GM21367 (cell line): ENCODE measurements around the gene SLX4.

ENCODE experiments used
- ATAC-seq: cut with Tn5 transposase; IDR thresholded peaks from one replicate; pipeline ENCODE4 v1.9.1; 2021; ENCODE audit not compliant: unreplicated experiment

Gene SLX4

DNA sequence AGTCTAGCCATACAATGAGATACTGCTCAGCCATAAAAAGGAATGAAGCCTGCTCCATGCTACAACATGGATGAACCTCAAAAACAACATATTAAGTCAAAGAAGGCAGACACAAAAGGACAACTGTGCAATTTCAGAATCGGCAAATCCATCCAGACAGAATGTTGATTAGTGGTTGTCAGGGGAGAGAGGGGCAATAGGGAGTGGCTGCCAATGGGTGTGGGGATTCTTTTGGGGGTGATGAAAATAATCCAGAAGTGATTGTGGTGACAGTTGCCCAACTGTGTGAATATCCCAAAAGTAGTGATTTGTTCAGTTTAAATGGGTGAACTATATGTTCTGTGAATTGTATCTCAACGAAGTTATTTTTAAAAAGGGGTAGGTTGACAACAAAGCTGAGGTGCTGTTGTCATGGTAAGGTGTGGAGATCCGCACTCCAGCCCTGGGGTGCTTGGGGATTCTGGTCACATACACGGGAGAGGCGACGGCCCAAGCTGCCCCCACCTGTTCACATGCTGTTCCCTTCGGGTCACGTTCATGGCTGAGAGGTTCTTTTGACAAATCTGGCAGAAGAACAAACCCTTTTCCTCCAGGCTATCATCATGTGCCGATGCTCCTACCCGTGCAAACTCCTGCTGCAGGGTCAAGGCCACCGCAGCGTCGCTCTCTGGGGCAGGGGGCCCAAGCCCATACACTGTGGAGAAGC is 9.6 kb downstream of the SLX4 start:
- no peak for ATAC-seq

DNA sequence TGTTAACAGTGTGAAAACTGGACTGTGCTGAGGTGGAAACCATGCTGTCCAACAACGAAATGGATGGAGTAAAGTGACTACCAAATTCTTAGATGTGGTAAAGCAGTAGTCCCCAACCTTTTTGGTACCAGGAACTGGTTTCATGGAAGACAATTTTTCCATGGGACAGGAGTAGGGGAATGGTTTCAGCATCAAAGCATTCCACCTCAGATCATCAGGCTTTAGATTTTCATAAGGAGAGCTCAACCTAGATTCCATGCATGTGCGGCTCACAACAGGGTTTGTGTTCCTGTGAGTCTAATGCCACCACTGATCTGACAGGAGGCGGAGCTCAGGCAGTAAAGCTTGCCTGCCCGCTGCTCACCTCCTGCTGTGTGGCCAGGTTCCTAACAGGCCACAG is 11.5 kb downstream of the SLX4 start:
- no peak for ATAC-seq

DNA sequence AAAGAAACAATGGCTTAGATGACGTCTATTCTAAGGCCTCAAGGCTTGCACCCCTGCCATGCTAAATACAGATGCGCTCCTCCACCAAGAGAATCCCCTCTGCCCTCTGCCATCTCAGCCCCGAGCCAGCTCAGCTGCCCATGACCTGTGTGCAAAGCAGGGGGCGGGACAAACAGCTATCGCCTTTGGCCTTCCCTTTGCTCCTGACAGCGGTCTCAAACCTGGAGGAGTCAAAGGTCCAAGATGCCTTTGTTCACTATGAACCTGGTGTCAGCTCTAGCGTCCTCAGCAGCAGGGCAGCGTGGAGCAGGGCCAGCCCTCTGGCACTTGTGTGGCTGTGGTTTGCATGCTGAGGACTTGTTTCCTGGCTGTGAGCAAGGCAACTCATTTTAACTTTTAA is 12.3 kb downstream of the SLX4 start:
- no peak for ATAC-seq

GRCh38 chr16:3598236-3598635 is 13.2 kb downstream of the SLX4 start:
- ATAC-seq = no peak

DNA sequence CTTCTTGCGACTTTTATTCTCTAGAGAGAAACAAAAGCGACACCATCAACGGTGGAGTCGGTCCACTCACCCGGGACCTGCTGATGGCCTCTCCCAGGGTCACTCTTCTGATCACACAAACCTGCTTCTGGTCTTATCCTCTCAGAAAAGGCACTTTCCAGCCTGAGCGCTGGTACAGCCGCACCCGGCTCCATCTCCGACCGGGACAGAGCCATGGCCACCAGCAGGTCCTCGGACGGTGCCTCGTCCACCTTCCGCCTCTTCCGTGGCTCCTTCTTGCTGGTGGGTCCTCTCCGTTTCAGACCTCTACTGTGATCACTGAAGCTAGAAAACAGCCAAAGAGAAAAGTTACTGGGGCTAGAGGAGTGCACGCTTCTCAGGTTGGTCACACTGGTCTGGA is 13.7 kb downstream of the SLX4 start:
- ATAC-seq = no peak

DNA sequence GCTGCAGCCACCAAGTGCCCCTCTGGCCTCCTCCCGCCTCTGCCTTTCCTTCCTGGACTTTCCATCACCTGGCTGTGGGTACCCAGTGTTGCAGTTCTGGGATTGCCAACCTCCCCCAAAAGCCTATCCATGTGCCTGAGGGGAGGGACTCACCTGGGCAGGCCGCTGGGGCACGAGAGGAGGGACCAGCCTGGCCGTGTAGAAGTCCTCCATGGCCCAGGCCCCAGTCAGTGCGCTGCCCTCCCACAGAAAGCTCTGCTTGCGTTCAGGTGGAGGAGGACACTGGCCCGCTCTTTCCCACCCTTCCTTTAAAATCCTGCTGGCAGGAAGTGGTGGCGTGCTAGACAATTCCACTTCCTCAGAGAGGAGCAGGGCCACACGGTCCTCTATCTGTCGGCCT is 14.2 kb downstream of the SLX4 start:
- ATAC-seq = no peak

DNA sequence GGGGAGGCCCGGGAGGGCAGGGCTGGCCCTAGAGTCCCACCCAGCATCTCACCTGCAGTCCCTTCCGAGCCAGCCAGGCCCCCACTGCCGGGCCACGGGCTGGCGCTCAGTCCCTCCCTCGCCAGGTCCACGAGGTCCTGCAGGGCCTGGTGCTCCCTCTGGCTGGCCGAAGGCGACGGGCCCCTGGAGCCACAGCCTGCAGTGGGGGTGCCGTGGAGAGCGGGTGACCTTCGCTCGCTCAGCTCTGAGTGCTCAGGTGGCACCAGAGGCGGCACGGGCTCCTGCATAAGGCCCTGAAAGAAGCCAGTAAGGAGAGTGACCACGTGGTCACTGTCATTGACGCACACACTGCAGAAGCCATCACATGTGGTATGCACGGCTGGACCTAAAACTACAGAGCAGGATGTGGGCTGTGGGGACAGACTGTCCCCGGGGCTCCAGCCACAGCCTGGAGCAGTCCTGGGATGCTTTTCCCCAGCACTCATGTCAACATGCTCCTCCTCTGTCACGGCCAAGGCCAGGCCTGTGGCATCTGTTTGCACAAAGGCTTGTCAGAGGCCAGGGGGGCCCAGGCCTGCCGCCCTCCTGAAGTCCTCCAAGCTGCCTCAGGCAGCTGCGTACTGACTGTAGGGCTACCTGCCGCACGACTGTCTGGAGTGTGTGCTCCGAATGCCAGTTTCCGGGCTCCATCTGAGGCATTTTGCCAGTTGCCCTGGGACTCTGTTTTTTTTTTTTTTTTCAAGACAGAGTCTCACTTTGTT is 15.1 kb downstream of the SLX4 start:
- ATAC-seq = no peak

- no peak for ATAC-seq
Observed at GRCh38 chr16:3595521-3596021, 15.8 kb downstream of the SLX4 start.

DNA sequence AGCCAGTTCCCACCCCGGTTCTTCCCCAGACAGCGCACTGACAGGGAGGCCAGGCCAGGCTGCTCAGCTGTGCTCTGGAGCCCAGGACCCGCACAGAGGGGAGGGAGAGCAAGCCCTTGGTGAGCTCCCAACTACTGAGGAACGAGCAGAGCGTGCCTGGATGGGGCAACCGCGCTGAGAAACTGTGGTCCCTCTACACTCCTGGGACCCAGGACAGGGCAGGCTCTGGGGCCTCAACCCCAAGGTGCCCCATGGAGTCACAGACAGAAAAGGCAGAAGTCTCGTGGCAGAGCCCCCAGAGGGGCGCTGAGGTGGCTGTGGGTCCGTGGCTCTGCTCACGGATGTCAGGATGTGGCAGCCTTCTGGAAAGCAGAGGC is 16.3 kb downstream of the SLX4 start:
- ATAC-seq = no peak

GRCh38 chr16:3594316-3595109 is 16.9 kb downstream of the SLX4 start:
- ATAC-seq = no peak

DNA sequence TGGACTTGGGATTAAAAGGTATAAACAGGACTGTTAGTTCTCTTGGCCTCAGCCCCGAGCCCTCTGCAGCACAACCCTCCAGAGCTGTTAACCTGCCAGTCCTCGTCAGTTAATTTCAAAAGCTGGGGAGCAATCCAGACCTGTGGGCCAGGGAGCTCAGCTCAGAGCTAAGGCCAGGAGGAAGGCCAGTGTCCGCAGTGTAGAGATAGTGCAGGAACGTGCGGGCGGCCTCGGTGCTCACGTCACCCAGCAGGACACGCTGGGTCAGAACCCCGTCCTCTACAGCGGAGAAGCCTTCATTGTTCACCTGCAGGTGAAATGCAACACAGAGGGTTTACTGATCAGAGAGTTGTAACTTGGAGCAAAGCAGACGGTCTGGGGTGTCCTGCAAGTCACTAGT is 18.8 kb downstream of the SLX4 start:
- ATAC-seq = no peak

- ATAC-seq = no peak
Observed at GRCh38 chr16:3591991-3592390, 19.4 kb downstream of the SLX4 start.

DNA sequence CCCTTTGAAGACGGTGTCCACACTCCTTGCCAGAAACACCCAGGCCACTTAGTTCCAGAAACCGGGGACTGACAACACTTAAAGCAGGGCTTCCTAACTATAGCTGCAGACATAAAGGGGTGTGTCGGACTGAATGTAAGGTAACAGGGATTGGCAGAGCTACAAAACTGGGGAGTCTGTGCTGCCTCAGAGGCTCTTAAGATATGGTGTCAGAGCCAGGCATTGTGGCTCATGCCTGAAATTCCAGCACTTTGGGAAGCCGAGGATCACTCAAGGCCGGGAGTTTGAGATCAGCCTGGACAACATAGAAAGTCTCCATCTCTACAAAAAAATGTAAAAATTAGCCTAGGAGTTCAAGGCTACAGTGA is 20.0 kb downstream of the SLX4 start:
- ATAC-seq = no peak

- no peak for ATAC-seq
Observed at GRCh38 chr16:3590736-3591435, 20.5 kb downstream of the SLX4 start.

- ATAC-seq = no peak
Observed at GRCh38 chr16:3589991-3590701, 21.3 kb downstream of the SLX4 start.

DNA sequence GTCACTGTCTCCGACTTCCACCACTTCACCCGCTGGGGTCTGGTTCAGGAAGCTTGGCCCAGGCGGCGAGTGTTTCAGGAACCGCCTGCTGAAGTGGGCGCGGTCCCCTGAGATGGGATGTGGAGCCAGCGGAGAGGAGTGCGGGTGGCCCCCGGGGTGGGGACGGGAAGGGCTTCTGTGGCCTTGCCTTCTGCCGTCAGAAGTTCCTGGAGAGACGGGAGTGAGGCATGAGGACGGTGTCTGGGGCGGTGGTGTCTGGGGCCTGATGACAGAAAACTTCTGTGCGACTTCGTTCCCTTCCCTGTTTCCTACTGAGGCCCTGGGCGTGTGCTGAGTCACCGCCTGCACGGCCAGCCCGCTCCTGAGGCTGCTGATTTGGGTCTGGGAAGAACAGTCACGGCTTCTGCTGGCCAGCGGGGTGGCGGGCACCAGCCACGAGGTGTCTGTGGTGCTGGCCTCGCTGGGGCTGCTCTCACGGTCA is 21.9 kb downstream of the SLX4 start:
- no peak for ATAC-seq

DNA sequence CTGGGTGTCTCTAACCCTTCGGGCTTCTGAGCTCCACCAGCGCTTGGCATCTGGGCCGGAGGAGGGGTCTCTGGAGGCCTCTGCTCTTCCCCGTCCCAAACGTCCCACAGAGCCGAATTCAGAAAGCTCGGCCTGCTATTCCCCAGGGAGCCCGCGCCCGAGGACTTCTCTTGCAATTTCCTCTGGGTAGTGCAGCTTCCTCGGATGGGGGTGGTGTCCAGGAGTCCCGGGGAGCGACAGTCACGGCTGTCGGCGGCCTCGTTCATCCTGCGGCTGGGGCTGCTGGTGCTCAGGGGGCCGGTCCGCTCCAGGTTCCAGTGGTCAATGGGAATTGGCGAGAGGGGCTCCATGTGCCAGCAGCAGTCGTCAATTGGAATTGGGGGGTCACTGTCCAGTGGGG is 22.4 kb downstream of the SLX4 start:
- no peak for ATAC-seq

- no peak for ATAC-seq
Observed at GRCh38 chr16:3587547-3588110, 23.8 kb downstream of the SLX4 start.

- ATAC-seq = no peak
Observed at GRCh38 chr16:3584412-3584811, 27.0 kb downstream of the SLX4 start.
